Caki2 (cell line): ENCODE measurements around the gene LMF1. TPM values are rescaled to one million over a fixed set of nuclear protein-coding genes. Genes with fewer than 3 reads are reported as not detected.

ENCODE experiments used
- DNase-seq: peaks from one replicate; pipeline ENCODE4 v3.0.0-alpha.2; 2015; ENCODE audit warnings: low read depth
- in situ Hi-C: cut with HindIII; loops from 2 replicates; pipeline ENCODE4 v1.10.0; 2016; ENCODE audit warnings: low sequenced_read_pairs, low pct_unique_long_range_greater_than_20kb, mixed read lengths
- total RNA-seq: library from RNA; depleted of rRNA; stranded (reverse); fragments of >200 nt; shearing (Covaris generic); gene quantifications from 2 replicates; pipeline ENCODE4 v1.2.3, GENCODE V29; 2014; ENCODE audit warnings: low replicate concordance

Gene LMF1
- total RNA-seq, 1 experiment from 2014 or later: 16.5 TPM

GRCh38 chr16:988471-989353, 17.9 kb upstream of the LMF1 start:
- in situ Hi-C loops: loop anchor here (5.0 to 25.0 kb wide), 2 partner anchors 49 to 149 kb away; no protein-coding TSS in a partner anchor
- DNase-seq: no peak

DNA sequence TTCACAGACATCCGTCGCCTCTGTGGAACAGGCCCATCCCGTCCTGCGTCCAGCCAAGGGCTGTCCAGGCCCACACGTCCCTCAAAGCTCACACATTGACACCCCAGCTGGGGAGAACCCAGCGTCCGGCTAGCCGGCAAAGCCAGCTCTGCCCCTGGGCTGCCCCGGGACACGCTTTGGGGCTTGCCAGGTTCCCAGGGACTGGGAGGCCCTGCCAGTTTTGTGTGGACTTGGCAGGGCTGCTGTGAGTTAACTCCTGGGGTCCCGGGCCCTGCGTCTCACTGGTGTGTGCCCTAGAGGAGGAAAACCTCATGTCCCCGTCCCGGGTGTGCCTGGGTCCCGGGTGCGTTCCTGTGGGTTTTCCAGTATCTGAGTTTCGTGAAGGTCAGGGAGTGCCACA, 17.1 kb upstream of the LMF1 start:
- in situ Hi-C loops: loop anchor here (5.0 to 25.0 kb wide), 2 partner anchors 49 to 149 kb away; no protein-coding TSS in a partner anchor
- no peak for DNase-seq

DNA sequence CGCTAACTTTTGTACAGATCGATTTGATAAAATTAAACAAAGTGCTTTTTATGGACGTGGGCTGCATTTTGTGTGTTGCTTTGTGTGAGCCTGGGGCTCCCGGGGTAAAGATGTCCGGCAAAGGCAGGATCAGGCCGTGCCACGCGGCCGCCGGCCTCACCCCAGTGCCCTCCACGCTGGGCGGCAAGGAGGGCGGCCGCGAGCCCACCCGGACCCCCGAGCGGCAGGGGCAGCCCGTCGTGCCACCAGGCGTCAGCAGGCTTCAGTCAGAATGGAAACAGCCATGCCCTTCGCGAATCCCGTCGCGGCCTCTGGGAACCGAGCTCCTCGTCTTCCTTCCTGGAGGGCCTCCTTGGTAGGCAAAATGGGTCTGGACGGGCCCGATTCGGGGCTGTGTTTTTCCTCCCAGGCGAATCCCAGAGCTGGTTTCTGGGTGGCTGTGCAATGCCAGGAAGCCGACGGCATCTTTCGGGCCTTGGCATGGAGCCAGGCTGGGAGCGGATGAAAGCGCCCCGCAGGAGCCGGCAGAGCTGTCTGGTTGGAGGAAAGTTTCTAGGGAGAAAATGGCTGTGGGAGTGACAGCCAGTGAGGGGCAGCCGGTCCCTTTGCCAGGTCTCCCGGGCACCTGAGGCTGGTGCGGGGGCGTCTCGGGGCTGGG, 16.3 kb upstream of the LMF1 start:
- in situ Hi-C loops: loop anchor here (5.0 to 25.0 kb wide), 2 partner anchors 50 to 150 kb away; no protein-coding TSS in a partner anchor
- no peak for DNase-seq

GRCh38 chr16:986411-986810, 15.6 kb upstream of the LMF1 start:
- DNase-seq: no peak
- in situ Hi-C loops: loop anchor here (5.0 to 25.0 kb wide), 2 partner anchors 51 to 151 kb away; no protein-coding TSS in a partner anchor

GRCh38 chr16:985646-986400, 15.0 kb upstream of the LMF1 start:
- in situ Hi-C loops: loop anchor here (5.0 to 25.0 kb wide), 2 partner anchors 51 to 151 kb away; no protein-coding TSS in a partner anchor
- DNase-seq: no peak

GRCh38 chr16:984736-985636, 14.2 kb upstream of the LMF1 start:
- in situ Hi-C loops: loop anchor here (5.0 to 25.0 kb wide), 2 partner anchors 52 to 152 kb away; no protein-coding TSS in a partner anchor

GRCh38 chr16:984121-984694, 13.4 kb upstream of the LMF1 start:
- DNase-seq: no peak
- in situ Hi-C loops: loop anchor here (25.0 kb wide), 1 partner anchor 153 kb away; no protein-coding TSS in a partner anchor

More at GRCh38 chr16:984736-985636, 14.2 kb upstream of the LMF1 start:
- no peak for DNase-seq

GRCh38 chr16:983044-984030, 12.6 kb upstream of the LMF1 start:
- in situ Hi-C loops: loop anchor here (25.0 kb wide), 1 partner anchor 154 kb away; no protein-coding TSS in a partner anchor

GRCh38 chr16:982145-983043, 11.6 kb upstream of the LMF1 start:
- in situ Hi-C loops: loop anchor here (25.0 kb wide), 1 partner anchor 155 kb away; no protein-coding TSS in a partner anchor
- DNase-seq: no peak

More at GRCh38 chr16:983044-984030, 12.6 kb upstream of the LMF1 start:
- DNase-seq: no peak

- in situ Hi-C loops: loop anchor here (25.0 kb wide), 1 partner anchor 156 kb away; no protein-coding TSS in a partner anchor
- DNase-seq: no peak
Measured at GRCh38 chr16:981695-982144, 10.9 kb upstream of the LMF1 start, which contains the start of gene SOX8. Gene SOX8 (plus strand): TSS chr16:981770. CDS start chr16:981923, 153 bp downstream.

DNA sequence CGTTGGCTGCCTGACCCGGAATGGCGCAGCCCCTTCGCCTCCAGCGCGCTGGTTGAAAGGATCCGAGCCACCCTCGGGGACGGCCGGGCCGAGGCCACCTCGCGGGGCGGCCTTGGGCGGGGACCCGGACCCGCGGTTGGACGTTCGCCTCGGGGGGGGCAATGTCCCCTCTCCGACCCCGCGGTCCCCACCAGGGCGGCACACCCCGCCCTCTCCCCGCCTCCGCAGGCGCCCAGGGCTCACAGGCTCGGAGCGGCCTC, 9.7 kb upstream of the LMF1 start:
- no peak for DNase-seq
- in situ Hi-C loops: loop anchor here (25.0 kb wide), 1 partner anchor 157 kb away; no protein-coding TSS in a partner anchor

DNA sequence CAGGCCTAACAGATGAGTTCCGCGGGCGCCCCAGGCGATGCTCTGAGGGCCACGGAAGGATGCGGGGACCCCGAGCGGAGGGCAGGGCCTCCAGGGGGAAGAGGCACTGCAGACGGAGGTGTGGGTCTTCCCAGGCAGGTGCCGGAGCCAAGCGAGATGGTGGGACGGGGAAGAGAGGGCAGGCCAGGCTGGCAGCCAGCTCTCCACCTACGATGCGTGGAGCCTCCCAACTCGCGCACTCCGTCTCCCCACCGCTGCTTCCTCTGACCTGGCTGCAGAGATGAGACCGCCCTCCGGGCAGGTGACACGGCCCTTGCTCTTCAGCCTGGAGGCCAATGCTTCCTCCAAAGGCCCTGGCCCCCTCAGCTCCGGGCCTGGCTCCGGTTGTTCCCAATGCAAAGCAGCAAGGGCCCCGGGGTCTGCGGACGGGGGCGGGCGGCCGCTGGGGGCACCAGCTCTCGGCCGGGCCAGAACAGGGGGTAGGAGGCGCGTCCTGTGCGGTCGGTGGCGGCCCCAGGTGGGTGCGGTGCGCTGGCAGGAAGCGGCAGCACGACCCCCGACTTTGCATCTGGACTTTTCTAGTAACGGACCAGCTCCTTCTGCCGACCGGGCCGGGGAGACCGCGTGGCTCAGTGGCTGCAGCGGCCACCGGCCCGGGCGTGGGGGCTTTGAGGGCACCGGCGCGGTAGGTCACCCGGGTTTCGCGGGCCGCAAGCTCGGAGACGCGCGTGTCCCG, 9.2 kb upstream of the LMF1 start:
- DNase-seq: no peak
- in situ Hi-C loops: loop anchor here (5.0 to 25.0 kb wide), 2 partner anchors 43 to 157 kb away; no protein-coding TSS in a partner anchor

- DNase-seq: no peak
- in situ Hi-C loops: loop anchor here (5.0 to 25.0 kb wide), 2 partner anchors 42 to 158 kb away; no protein-coding TSS in a partner anchor
Measured at GRCh38 chr16:979147-979546, 8.4 kb upstream of the LMF1 start.

GRCh38 chr16:978403-978802, 7.6 kb upstream of the LMF1 start:
- DNase-seq: no peak
- in situ Hi-C loops: loop anchor here (5.0 to 25.0 kb wide), 2 partner anchors 41 to 159 kb away; no protein-coding TSS in a partner anchor
